IMR-90 (cell line): ENCODE results near the gene TTLL12. TPM values are rescaled to one million over a fixed set of nuclear protein-coding genes. Genes with fewer than 3 reads are reported as not detected.
A peak's percentile ranks its signal among the peaks of the same experiment; 100 is the strongest.

Experiments
- ATAC-seq: fragments of 200-7000 bp; cut with Tn5 transposase; 2 replicates; pipeline ENCODE4 v1.9.1; 2020; ENCODE audit warnings: low read depth, mild to moderate bottlenecking, moderate library complexity
- BruUV-seq: library from RNA; stranded (reverse); fragments of 400-500 nt; replicated peaks from 2 replicates; lab custom pipeline; 2021; lab: Mats Ljungman, UMichigan
- CTCF ChIA-PET: fragments of 300-600 bp; formaldehyde crosslinking; extraction: SDS; loops from one replicate; lab custom pipeline; 2021; ENCODE audit warnings: antibody characterized with exemption; lab: Yijun Ruan, JAX
- POLR2A ChIA-PET: fragments of 300-600 bp; sonication (Branson Sonifier 250); formaldehyde crosslinking; loops from one replicate; lab custom pipeline; 2022; ENCODE audit warnings: antibody characterized with exemption; ENCODE audit not compliant: unreplicated experiment; lab: Charles Lee
- DNase-seq: peaks from one replicate; pipeline ENCODE4 v3.0.0; 2013
- H2AFZ ChIP-seq: replicated peaks from 2 replicates; pipeline ENCODE3; 2013; ENCODE audit warnings: low read length, mild to moderate bottlenecking; ENCODE audit not compliant: poor library complexity
- H2AK5ac ChIP-seq: 2 replicates; pipeline ENCODE4 v1.6.1; 2013; ENCODE audit warnings: low read depth, low read length, inconsistent platforms
- H2AK9ac ChIP-seq: replicated peaks from 2 replicates; pipeline ENCODE3; 2013; ENCODE audit warnings: mild to moderate bottlenecking, low read depth, low read length, moderate library complexity; ENCODE audit not compliant: poor library complexity
- H2BK120ac ChIP-seq: 2 replicates; pipeline ENCODE4 v1.6.1; 2013; ENCODE audit warnings: low read depth, low read length, inconsistent platforms
- H2BK15ac ChIP-seq: 3 replicates; pipeline ENCODE4 v1.6.1; 2013; ENCODE audit warnings: low read depth, low read length, inconsistent platforms
- H2BK20ac ChIP-seq: 2 replicates; pipeline ENCODE4 v1.6.1; 2013; ENCODE audit warnings: low read depth, mild to moderate bottlenecking, inconsistent platforms, low read length, moderate library complexity
- H2BK5ac ChIP-seq: 2 replicates; pipeline ENCODE4 v1.6.1; 2013; ENCODE audit warnings: mild to moderate bottlenecking, low read depth, low read length, inconsistent platforms; ENCODE audit not compliant: poor library complexity, severe bottlenecking
- H3K14ac ChIP-seq: replicated peaks from 2 replicates; pipeline ENCODE4 v1.6.1; 2013; ENCODE audit warnings: low read depth, low read length, inconsistent platforms
- H3K18ac ChIP-seq: 2 replicates; pipeline ENCODE4 v1.6.1; 2013; ENCODE audit warnings: low read depth, low read length, control low read depth
- H3K23ac ChIP-seq: 2 replicates; pipeline ENCODE4 v1.6.1; 2013; ENCODE audit warnings: low read depth, low read length, inconsistent platforms
- H3K27ac ChIP-seq: 2 replicates; pipeline ENCODE4 v1.5.1; 2013; ENCODE audit warnings: mild to moderate bottlenecking, control low read depth, low read length; ENCODE audit not compliant: insufficient read depth
- H3K27me3 ChIP-seq: 2 replicates; pipeline ENCODE4 v1.6.1; 2013; ENCODE audit warnings: low read length; ENCODE audit not compliant: control insufficient read depth, insufficient read depth
- H3K36me3 ChIP-seq: 2 replicates; pipeline ENCODE4 v1.6.1; 2013; ENCODE audit warnings: low read length, mixed read lengths; ENCODE audit not compliant: control insufficient read depth, insufficient read depth
- H3K4ac ChIP-seq: 2 replicates; pipeline ENCODE4 v1.6.1; 2013; ENCODE audit warnings: low read depth, low read length, inconsistent platforms
- H3K4me1 ChIP-seq: 2 replicates; pipeline ENCODE4 v1.6.1; 2013; ENCODE audit warnings: low read length, mixed read lengths; ENCODE audit not compliant: control insufficient read depth, insufficient read depth
- H3K4me2 ChIP-seq: 2 replicates; pipeline ENCODE4 v1.6.1; 2013; ENCODE audit warnings: low read depth, mild to moderate bottlenecking, control low read depth, low read length, moderate library complexity
- H3K4me3 ChIP-seq: 2 replicates; pipeline ENCODE4 v1.5.1; 2013; ENCODE audit warnings: low read depth, mild to moderate bottlenecking, control low read depth, low read length, moderate library complexity; ENCODE audit not compliant: insufficient read depth
- H3K56ac ChIP-seq: 2 replicates; pipeline ENCODE4 v1.6.1; 2013; ENCODE audit warnings: low read length, inconsistent platforms; ENCODE audit not compliant: insufficient read depth; ENCODE audit errors: extremely low read depth
- H3K79me1 ChIP-seq, 2 experiments: 2 replicates each; pipeline ENCODE4 v1.6.1; 2013; ENCODE audit warnings: low read length in 2 of 2, inconsistent platforms in 1 of 2, low read depth in 1 of 2
- H3K9ac ChIP-seq: 2 replicates; pipeline ENCODE4 v1.6.1; 2013; ENCODE audit warnings: low read depth, low read length, control low read depth
- H3K9me1 ChIP-seq: 2 replicates; pipeline ENCODE4 v1.6.1; 2013; ENCODE audit warnings: low read length, inconsistent platforms; ENCODE audit not compliant: insufficient read depth
- H3K9me3 ChIP-seq: 2 replicates; pipeline ENCODE4 v1.6.1; 2013; ENCODE audit warnings: low read length; ENCODE audit not compliant: control insufficient read depth, insufficient read depth
- H4K20me1 ChIP-seq: 2 replicates; pipeline ENCODE4 v1.6.1; 2013; ENCODE audit warnings: low read length, inconsistent platforms; ENCODE audit not compliant: insufficient read depth
- H4K5ac ChIP-seq: 2 replicates; pipeline ENCODE4 v1.6.1; 2013; ENCODE audit warnings: mild to moderate bottlenecking, low read depth, low read length, control low read depth
- H4K8ac ChIP-seq, 2 experiments: 2 replicates each; pipeline ENCODE4 v1.6.1; 2013; ENCODE audit warnings: low read depth in 2 of 2, low read length in 2 of 2, control low read depth in 1 of 2, inconsistent platforms in 1 of 2
- H4K91ac ChIP-seq: 2 replicates; pipeline ENCODE4 v1.6.1; 2013; ENCODE audit warnings: low read depth, low read length, inconsistent platforms; ENCODE audit not compliant: insufficient read depth
- BHLHE40 ChIP-seq: fragments of 150-350 bp; IDR thresholded peaks from 2 replicates; pipeline ENCODE4 v1.6.1; 2016; ENCODE audit warnings: mild to moderate bottlenecking, low read depth, low read length
- CEBPB ChIP-seq: IDR thresholded peaks from 2 replicates; pipeline ENCODE4 v1.6.1; 2012; ENCODE audit warnings: low read depth, low read length, improper control_type of control experiment
- CHD1 ChIP-seq: IDR thresholded peaks from 2 replicates; pipeline ENCODE4 v1.6.1; 2012; ENCODE audit warnings: low read depth, low read length, improper control_type of control experiment
- CTCF ChIP-seq: conservative IDR thresholded peaks from 2 replicates; pipeline ENCODE4 v1.5.1; 2012; ENCODE audit warnings: mild to moderate bottlenecking, low read depth, low read length, improper control_type of control experiment
- ELK1 ChIP-seq: fragments of 150-350 bp; IDR thresholded peaks from 2 replicates; pipeline ENCODE4 v1.6.1; 2016; ENCODE audit warnings: low read depth, mild to moderate bottlenecking, low read length, moderate library complexity, borderline replicate concordance
- FOS ChIP-seq: fragments of 150-350 bp; IDR thresholded peaks from 2 replicates; pipeline ENCODE4 v1.6.1; 2016; ENCODE audit warnings: low read depth, low read length
- MAFK ChIP-seq: IDR thresholded peaks from 2 replicates; pipeline ENCODE4 v1.6.1; 2012; ENCODE audit warnings: low read depth, low read length, improper control_type of control experiment
- MAZ ChIP-seq: IDR thresholded peaks from 2 replicates; pipeline ENCODE4 v1.6.1; 2012; ENCODE audit warnings: low read depth, mild to moderate bottlenecking, low read length, improper control_type of control experiment, moderate library complexity, borderline replicate concordance
- MXI1 ChIP-seq: IDR thresholded peaks from 2 replicates; pipeline ENCODE4 v1.6.1; 2012; ENCODE audit warnings: low read depth, mild to moderate bottlenecking, low read length, moderate library complexity, borderline replicate concordance
- NFE2L2 ChIP-seq: fragments of 150-350 bp; IDR thresholded peaks from 2 replicates; pipeline ENCODE4 v1.6.1; 2016; ENCODE audit warnings: low read depth, mild to moderate bottlenecking, low read length
- POLR2A ChIP-seq: IDR thresholded peaks from 2 replicates; pipeline ENCODE4 v1.6.1; 2012; ENCODE audit warnings: mild to moderate bottlenecking, low read depth, low read length
- RAD21 ChIP-seq: IDR thresholded peaks from 2 replicates; pipeline ENCODE4 v1.6.1; 2012; ENCODE audit warnings: low read length, improper control_type of control experiment
- RCOR1 ChIP-seq: IDR thresholded peaks from 2 replicates; pipeline ENCODE4 v1.6.1; 2012; ENCODE audit warnings: mild to moderate bottlenecking, low read length, improper control_type of control experiment; ENCODE audit not compliant: insufficient replicate concordance
- RFX5 ChIP-seq: IDR thresholded peaks from 2 replicates; pipeline ENCODE4 v1.8.0; 2012; ENCODE audit warnings: low read depth, mild to moderate bottlenecking, low read length, moderate library complexity
- SMC3 ChIP-seq: fragments of 150-350 bp; IDR thresholded peaks from 2 replicates; pipeline ENCODE4 v1.6.1; 2016; ENCODE audit warnings: low read depth, mild to moderate bottlenecking, antibody characterized with exemption, low read length, moderate library complexity
- USF2 ChIP-seq: fragments of 150-350 bp; IDR thresholded peaks from 2 replicates; pipeline ENCODE4 v1.6.1; 2017; ENCODE audit warnings: mild to moderate bottlenecking, antibody characterized with exemption, low read length, low read depth
- WGBS, 2 experiments: methylation state at CpG; one replicate each; pipeline versions ENCODE4 v1.1.5 to v1.1.7; 2013; ENCODE audit warnings: missing lambda C conversion rate in 2 of 2; ENCODE audit not compliant: insufficient read length in 1 of 2; ENCODE audit errors: extremely low coverage in 2 of 2; 5-methylcytosine and 5-hydroxymethylcytosine counted together
- dilution Hi-C: fragments of 300-500 bp; cut with HindIII; formaldehyde crosslinking; loops from one replicate; pipeline ENCODE4 v1.14.3; 2018; ENCODE audit warnings: low sequenced_read_pairs; ENCODE audit not compliant: unreplicated experiment
- in situ Hi-C: fragments of 300-500 bp; cut with MboI; formaldehyde crosslinking; loops from 3 replicates; pipeline ENCODE4 v1.14.3; 2019; ENCODE audit warnings: low sequenced_read_pairs, inconsistent platforms, mixed read lengths
- intact Hi-C: fragments of 100-400 bp; cut with micrococcal nuclease; formaldehyde crosslinking; loops from 2 replicates; pipeline ENCODE4 v1.10.0; 2022
- polyA plus RNA-seq, 3 experiments: library from polyadenylated mRNA; depleted of rRNA; stranded (reverse); fragments of >200 nt; gene quantifications; 2 replicates each; pipeline ENCODE4 v1.2.3, GENCODE V29; 2012; ENCODE audit warnings: low replicate concordance in 1 of 3
- total RNA-seq: library from RNA; depleted of rRNA; stranded (reverse); fragments of >200 nt; gene quantifications from 2 replicates; pipeline ENCODE4 v1.2.3, GENCODE V29; 2012

Gene TTLL12
- total and polyA plus RNA-seq, 2 of the 4 experiments (the other 2 are of a cell fraction): 20.9 to 30.1 TPM

GRCh38 chr22:43232445-43232844, 45.5 kb upstream of the TTLL12 start:
- intact Hi-C loops (no loop called here), dilution Hi-C loops (no loop called here), in situ Hi-C loops (no loop called here)
- no peaks in the 10 kb centered on the region for H3K79me1 ChIP-seq
- H3K4me3 ChIP-seq: no peak overlapping the region
- POLR2A ChIA-PET: no interaction called here
- no peaks in the 10 kb centered on the region for H3K4me1 ChIP-seq
- H3K14ac ChIP-seq: no peak overlapping the region
- H3K56ac ChIP-seq: no peak overlapping the region
- no peak overlapping the region for H4K5ac ChIP-seq
- WGBS, 2 experiments: 40% methylated on average over 2 of the region's 8 CpGs; no CpG with 5 or more reads in 1 of the 2 experiments
- H3K23ac ChIP-seq: no peak overlapping the region
- H4K20me1 ChIP-seq: no peaks in the 10 kb centered on the region
- H2BK120ac ChIP-seq: no peak overlapping the region
- no peak overlapping the region for H4K91ac ChIP-seq
- no peak overlapping the region for H3K27ac ChIP-seq
- ATAC-seq (no peak), DNase-seq (no peak)
- H3K4ac ChIP-seq: no peak overlapping the region
- CTCF ChIA-PET: interaction anchor here (1.1 kb wide), 2 partner anchors 10 to 25 kb away, joined by 4 read pairs; no protein-coding TSS in a partner anchor
- no peaks in the 10 kb centered on the region for H3K36me3 ChIP-seq
- TF ChIP-seq POLR2A (no peak), NFE2L2 (no peak), RCOR1 (no peak), RFX5 (no peak), CHD1 (no peak), RAD21 (no peak), MAZ (no peak), FOS (no peak), USF2 (no peak), ELK1 (no peak), BHLHE40 (no peak), CTCF (no peak), MAFK (no peak), SMC3 (no peak), MXI1 (no peak), CEBPB (no peak)
- no peak overlapping the region for H2BK15ac ChIP-seq
- no peak overlapping the region for H2AK5ac ChIP-seq
- H4K8ac ChIP-seq: no peak overlapping the region
- H3K27me3 ChIP-seq: peaks cover 50% of the 10 kb centered on the region
- H2AFZ ChIP-seq: peak overlapping the region; percentile 7
- H3K9me1 ChIP-seq: no peaks in the 10 kb centered on the region
- H2BK20ac ChIP-seq: no peak overlapping the region
- no peak overlapping the region for H3K9ac ChIP-seq
- H2BK5ac ChIP-seq: no peak overlapping the region
- no peak overlapping the region for H3K18ac ChIP-seq
- BruUV-seq: no TSS peak
- no peak overlapping the region for H3K4me2 ChIP-seq
- no peaks in the 10 kb centered on the region for H3K9me3 ChIP-seq
- H2AK9ac ChIP-seq: no peak overlapping the region
